Heart left ventricle (tissue), 13 donors: ENCODE results near the gene OR4X2.

Source experiments
- POLR2A ChIP-seq, 2 donors: fragments of 450-650 bp; IDR thresholded peaks; one replicate each; pipeline ENCODE4 v1.6.1; 2017; ENCODE audit warnings: antibody characterized with exemption in 2 of 2, mild to moderate bottlenecking in 2 of 2, moderate library complexity in 2 of 2
- TF ChIP-seq, protein P1 (sequence below), 12 donors: fragments of 200-600 bp; sonication (generic) in 4 of 12; IDR thresholded peaks; one replicate each; pipeline versions ENCODE4 v1.5.0 to v1.8.0; 2018 to 2022; ENCODE audit warnings: antibody characterized with exemption in 12 of 12, mild to moderate bottlenecking in 5 of 12
- donor health status: ischemic (EF 13 %, LVEDD 7.1; RV severe dilation, severe dysfunction).
- donor health status: DM: no; HTN: yes; CAD: no.
- donor health status: DM: no; HTN: no; CAD: no.
- donor health status: ischemic (EF 25% LVEDD 6.9; RV normal size, moderate dysfunction).
- donor health status: ischemic (EF 25% LVEDD 5.7; RV mildly dilated, moderate dysfunction).
- donor health status: ischemic (EF 35%, LVEDD 5.7; RV mildly dilated, moderate dysfunction).
- donor health status: nonischemic (EF 11% LVEDD 7.7; RV severe dilation, severe dysfunction).
- donor health status: DM: yes; HTN: yes; CAD: no.
- donor health status: PGD.
- donor health status: ischemic (EF 29% LVEDD 5.4; RV normal size, mild dysfunction).
- donor health status: nonischemic (EF 23%, LVEDD 6.1; RV moderate dilation, normal function).

- TF ChIP-seq, protein P1, sequence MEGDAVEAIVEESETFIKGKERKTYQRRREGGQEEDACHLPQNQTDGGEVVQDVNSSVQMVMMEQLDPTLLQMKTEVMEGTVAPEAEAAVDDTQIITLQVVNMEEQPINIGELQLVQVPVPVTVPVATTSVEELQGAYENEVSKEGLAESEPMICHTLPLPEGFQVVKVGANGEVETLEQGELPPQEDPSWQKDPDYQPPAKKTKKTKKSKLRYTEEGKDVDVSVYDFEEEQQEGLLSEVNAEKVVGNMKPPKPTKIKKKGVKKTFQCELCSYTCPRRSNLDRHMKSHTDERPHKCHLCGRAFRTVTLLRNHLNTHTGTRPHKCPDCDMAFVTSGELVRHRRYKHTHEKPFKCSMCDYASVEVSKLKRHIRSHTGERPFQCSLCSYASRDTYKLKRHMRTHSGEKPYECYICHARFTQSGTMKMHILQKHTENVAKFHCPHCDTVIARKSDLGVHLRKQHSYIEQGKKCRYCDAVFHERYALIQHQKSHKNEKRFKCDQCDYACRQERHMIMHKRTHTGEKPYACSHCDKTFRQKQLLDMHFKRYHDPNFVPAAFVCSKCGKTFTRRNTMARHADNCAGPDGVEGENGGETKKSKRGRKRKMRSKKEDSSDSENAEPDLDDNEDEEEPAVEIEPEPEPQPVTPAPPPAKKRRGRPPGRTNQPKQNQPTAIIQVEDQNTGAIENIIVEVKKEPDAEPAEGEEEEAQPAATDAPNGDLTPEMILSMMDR (IDR thresholded peaks at IDR 0.05): no peak
- TF ChIP-seq POLR2A (IDR thresholded peaks at IDR 0.05): no peak
Observed at GRCh38 chr11:48216510-48216909, 28.4 kb upstream of the OR4X2 start, which contains the start of gene OR4B1.
